Measurements from ENCODE around the gene MYOF. TPM values are rescaled to one million over a fixed set of nuclear protein-coding genes. Genes with fewer than 3 reads are reported as not detected.

The MYOF gene
- total RNA-seq, 4 donors from 2014 or later: 77.8 to 174 (median 116) TPM

GRCh38 chr10:93378039-93378438 is 104.1 kb downstream of the MYOF start:
- Histone ChIP-seq H3K27me3 (no peaks in the 10 kb centered on the region), H3K9me3 (no peaks in the 10 kb centered on the region), H3K36me3 (peaks cover 62% of the 10 kb centered on the region), H3K4me1 (peaks cover 18% of the 10 kb centered on the region), H3K4me3 (no peak overlapping the region), H3K27ac (no peak overlapping the region)
- TF ChIP-seq POLR2A (IDR thresholded peaks at IDR 0.05) (no peak), CTCF (IDR thresholded peaks at IDR 0.05) (no peak), EP300 (IDR thresholded peaks at IDR 0.05) (no peak), POLR2AphosphoS5 (IDR thresholded peaks at IDR 0.05) (no peak)
- 96% methylated on average over 2 of the region's 2 CpGs for WGBS
- DNase-seq (ENCODE audit: low spot score in 2 of 2): no peak

GRCh38 chr10:93376372-93377293 is 105.5 kb downstream of the MYOF start:
- no peak for TF ChIP-seq EP300 (IDR thresholded peaks at IDR 0.05)
- peak in 1 of 3 donors; percentile 49 for TF ChIP-seq POLR2AphosphoS5 (IDR thresholded peaks at IDR 0.05)
- peak; percentile 82 to 93 for TF ChIP-seq CTCF (IDR thresholded peaks at IDR 0.05)
- no peak overlapping the region for H3K4me3 ChIP-seq
- DNase-seq (ENCODE audit: low spot score in 2 of 2): no peak
- peaks cover 18% of the 10 kb centered on the region for H3K4me1 ChIP-seq
- H3K27me3 ChIP-seq: no peaks in the 10 kb centered on the region
- WGBS: 23% methylated on average over 10 of the region's 10 CpGs
- no peaks in the 10 kb centered on the region for H3K9me3 ChIP-seq
- peaks cover 66% of the 10 kb centered on the region for H3K36me3 ChIP-seq
- peak overlapping the region; percentile 57 for H3K27ac ChIP-seq

- Histone ChIP-seq H3K9me3 (no peaks in the 10 kb centered on the region), H3K27me3 (no peaks in the 10 kb centered on the region), H3K4me1 (no peaks in the 10 kb centered on the region), H3K4me3 (no peak overlapping the region), H3K27ac (no peak overlapping the region), H3K36me3 (peaks cover 84% of the 10 kb centered on the region)
- TF ChIP-seq EP300 (IDR thresholded peaks at IDR 0.05): no peak
- whole genome bisulfite sequencing: 55% methylated on average over 1 of the region's 1 CpG
- DNase-seq (ENCODE audit: low spot score in 2 of 2): no peak
Observed at GRCh38 chr10:93370961-93371360, 111.2 kb downstream of the MYOF start.

GRCh38 chr10:93369588-93370164 is 112.5 kb downstream of the MYOF start:
- peaks cover 85% of the 10 kb centered on the region for H3K36me3 ChIP-seq
- no peaks in the 10 kb centered on the region for H3K27me3 ChIP-seq
- no peak overlapping the region for H3K4me3 ChIP-seq
- no peak for DNase-seq (ENCODE audit: low spot score in 2 of 2)
- no peaks in the 10 kb centered on the region for H3K4me1 ChIP-seq
- no peak for TF ChIP-seq CTCF (IDR thresholded peaks at IDR 0.05)
- TF ChIP-seq EP300 (IDR thresholded peaks at IDR 0.05): no peak
- no peak for TF ChIP-seq POLR2AphosphoS5 (IDR thresholded peaks at IDR 0.05)
- no peak for TF ChIP-seq POLR2A (IDR thresholded peaks at IDR 0.05)
- 80% methylated on average over 6 of the region's 6 CpGs for WGBS
- no peaks in the 10 kb centered on the region for H3K9me3 ChIP-seq
- no peak overlapping the region for H3K27ac ChIP-seq

GRCh38 chr10:93368210-93368609 is 113.9 kb downstream of the MYOF start:
- Histone ChIP-seq H3K36me3 (peaks cover 84% of the 10 kb centered on the region), H3K27me3 (no peaks in the 10 kb centered on the region), H3K4me3 (no peak overlapping the region), H3K27ac (no peak overlapping the region), H3K4me1 (peaks cover 4% of the 10 kb centered on the region), H3K9me3 (no peaks in the 10 kb centered on the region)
- WGBS: 82% methylated on average over 2 of the region's 2 CpGs
- DNase-seq (ENCODE audit: low spot score in 2 of 2): no peak
- TF ChIP-seq EP300 (IDR thresholded peaks at IDR 0.05) (no peak), POLR2A (IDR thresholded peaks at IDR 0.05) (no peak), POLR2AphosphoS5 (IDR thresholded peaks at IDR 0.05) (no peak)

- no peak for DNase-seq (ENCODE audit: low spot score in 2 of 2)
- WGBS: 78% methylated on average over 3 of the region's 3 CpGs
- Histone ChIP-seq H3K9me3 (no peaks in the 10 kb centered on the region), H3K27ac (no peak overlapping the region), H3K4me1 (peaks cover 4% of the 10 kb centered on the region), H3K27me3 (no peaks in the 10 kb centered on the region), H3K4me3 (no peak overlapping the region), H3K36me3 (peaks cover 83% of the 10 kb centered on the region)
- TF ChIP-seq POLR2A (IDR thresholded peaks at IDR 0.05): no peak
- TF ChIP-seq CTCF (IDR thresholded peaks at IDR 0.05): no peak
- no peak for TF ChIP-seq EP300 (IDR thresholded peaks at IDR 0.05)
- no peak for TF ChIP-seq POLR2AphosphoS5 (IDR thresholded peaks at IDR 0.05)
Observed at GRCh38 chr10:93367664-93368063, 114.5 kb downstream of the MYOF start.

Measured in suprapubic skin (tissue), 4 donors.